ENCODE results near the gene THRB.
"Not testable (repeated sequence)": the region's sequence is repeated elsewhere in the genome, so short reads cannot be mapped to it uniquely, and the experiment has no call there.

THRB gene

DNA sequence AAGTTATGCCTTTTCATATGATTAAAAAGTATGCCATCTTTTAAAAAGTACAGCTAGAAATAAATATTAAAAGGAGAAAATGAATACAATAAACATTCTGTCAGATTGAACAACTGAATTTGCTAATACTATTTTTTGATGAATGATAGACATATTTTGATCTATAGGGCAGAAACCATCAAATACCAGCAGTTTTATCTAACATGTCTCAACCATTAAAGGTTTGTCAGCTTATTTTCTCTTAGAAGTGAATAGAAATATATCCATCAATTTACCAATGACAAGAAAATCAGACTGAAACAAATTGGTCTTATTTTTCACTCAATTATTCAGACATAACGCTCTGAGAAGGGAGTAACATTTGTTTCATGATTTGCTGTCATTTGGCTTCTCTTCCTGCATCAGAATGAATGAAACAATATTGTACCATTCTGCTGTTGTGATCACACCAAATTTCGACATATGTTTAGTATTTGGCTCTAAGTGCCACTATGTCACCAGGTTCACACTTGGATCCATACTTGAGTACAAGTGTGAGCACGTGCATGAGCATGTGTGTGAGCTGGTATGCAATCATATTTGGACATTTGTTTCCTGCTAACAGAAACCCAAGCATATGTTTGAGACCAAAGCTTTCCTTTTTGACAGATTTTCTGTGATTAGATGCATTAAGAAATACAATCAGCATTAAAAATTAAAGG lies 86.5 kb downstream of the THRB start:
- no peak for DNase-seq (ENCODE audit: low read depth, low spot score)

- no peak for DNase-seq (ENCODE audit: low read depth, low spot score)
Measured at GRCh38 chr3:24406900-24407299, 87.8 kb downstream of the THRB start.

DNA sequence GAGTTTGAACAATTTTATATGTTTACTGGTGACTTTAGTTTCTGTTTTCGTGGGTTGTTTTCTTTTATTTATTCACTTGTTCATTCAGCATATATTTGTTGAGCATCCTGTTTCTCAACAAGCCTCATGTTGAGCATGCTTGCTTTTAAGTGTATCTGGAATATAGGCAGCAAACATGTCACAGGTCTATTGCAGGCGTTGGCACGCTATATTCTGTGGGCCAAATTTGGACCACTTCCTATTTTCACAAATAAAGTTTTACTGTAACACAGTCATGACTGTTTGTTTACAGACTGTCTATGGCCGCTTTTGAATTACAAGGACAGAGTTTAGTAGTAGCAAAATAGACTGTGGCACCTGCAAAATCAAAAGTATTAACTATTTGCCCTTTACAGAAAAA lies 89.6 kb downstream of the THRB start:
- DNase-seq (ENCODE audit: low read depth, low spot score), result no peak

DNA sequence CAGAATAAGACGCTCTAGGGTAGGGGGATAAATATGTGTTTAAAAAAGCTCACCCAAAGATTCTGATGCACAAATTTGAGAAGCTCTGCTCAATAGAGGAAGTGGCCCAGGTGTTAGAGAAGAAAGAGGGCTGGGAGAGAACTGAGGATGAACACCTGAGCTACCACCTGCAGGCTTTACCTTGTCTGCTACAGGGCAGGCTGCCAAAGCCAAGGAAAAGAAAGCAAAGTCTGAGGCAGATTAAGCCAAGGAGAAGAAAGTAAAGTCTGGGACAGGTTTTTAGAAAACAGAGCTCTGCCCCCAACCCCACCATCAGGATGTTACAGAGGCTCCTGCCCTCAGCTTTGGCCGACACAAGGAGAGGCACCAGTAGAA lies 92.9 kb downstream of the THRB start:
- no peak for DNase-seq (ENCODE audit: low read depth, low spot score)

GRCh38 chr3:24401090-24401810 lies 93.4 kb downstream of the THRB start:
- DNase-seq (ENCODE audit: low read depth, low spot score), result peak; percentile 4

- no peak for DNase-seq (ENCODE audit: low read depth, low spot score)
Measured at GRCh38 chr3:24400450-24400849, 94.2 kb downstream of the THRB start.

DNA sequence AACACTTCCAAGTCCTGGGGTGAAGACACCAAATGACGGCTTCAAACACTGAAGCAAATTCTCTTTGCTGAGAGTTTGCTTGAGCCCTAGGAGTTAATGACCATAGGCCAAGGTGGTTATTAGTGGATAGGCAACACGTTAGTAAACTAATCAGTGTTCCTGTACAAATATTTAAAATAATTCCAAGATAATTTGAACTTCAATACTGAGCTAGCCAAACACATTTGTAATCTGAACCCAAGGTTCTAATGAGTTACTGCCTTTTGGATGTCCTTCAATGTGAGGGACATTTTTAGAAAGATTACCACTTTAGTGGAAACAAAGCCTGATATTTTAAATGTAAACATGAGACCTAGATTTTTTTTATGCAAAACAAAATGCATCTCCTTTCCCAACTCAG lies 94.6 kb downstream of the THRB start:
- DNase-seq (ENCODE audit: low read depth, low spot score), result no peak

- DNase-seq (ENCODE audit: low read depth, low spot score), result no peak
Measured at GRCh38 chr3:24399614-24400013, 95.0 kb downstream of the THRB start.

DNA sequence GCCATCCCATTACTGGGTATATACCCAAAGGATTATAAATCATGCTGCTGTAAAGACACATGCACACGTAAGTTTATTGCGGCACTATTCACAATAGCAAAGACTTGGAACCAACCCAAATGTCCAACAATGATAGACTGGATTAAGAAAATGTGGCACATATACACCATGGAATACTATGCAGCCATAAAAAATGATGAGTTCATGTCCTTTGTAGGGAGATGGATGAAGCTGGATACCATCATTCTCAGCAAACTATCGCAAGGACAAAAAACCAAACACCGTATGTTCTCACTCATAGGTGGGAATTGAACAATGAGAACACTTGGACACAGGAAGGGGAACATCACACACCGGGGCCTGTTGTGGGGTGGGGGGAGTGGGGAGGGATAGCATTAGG lies 95.9 kb downstream of the THRB start:
- not testable (repeated sequence) for DNase-seq (ENCODE audit: low read depth, low spot score)

- no peak for DNase-seq (ENCODE audit: low read depth, low spot score)
Measured at GRCh38 chr3:24396338-24396737, 98.3 kb downstream of the THRB start.

DNA sequence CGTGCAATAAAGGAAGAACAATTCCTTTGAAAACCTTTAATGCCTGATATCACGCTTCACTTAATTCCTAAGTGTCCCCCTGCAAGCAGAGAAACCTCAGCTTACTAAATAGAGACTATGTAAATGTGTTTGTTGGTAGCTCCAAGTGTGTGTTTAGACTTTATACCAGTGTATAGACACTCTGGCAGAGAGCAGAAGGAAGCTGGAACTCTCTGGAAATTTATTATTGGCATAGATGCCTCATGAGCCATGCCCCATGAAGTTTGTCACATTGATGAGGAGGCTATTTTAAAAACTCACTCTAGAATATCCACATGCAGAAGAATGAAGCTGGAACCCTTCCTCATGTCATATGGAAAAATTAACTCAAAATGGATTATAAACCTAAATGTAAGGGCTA lies 99.9 kb downstream of the THRB start:
- DNase-seq (ENCODE audit: low read depth, low spot score), result no peak

- no peak for DNase-seq (ENCODE audit: low read depth, low spot score)
Measured at GRCh38 chr3:24393316-24393715, 101.3 kb downstream of the THRB start.

DNA sequence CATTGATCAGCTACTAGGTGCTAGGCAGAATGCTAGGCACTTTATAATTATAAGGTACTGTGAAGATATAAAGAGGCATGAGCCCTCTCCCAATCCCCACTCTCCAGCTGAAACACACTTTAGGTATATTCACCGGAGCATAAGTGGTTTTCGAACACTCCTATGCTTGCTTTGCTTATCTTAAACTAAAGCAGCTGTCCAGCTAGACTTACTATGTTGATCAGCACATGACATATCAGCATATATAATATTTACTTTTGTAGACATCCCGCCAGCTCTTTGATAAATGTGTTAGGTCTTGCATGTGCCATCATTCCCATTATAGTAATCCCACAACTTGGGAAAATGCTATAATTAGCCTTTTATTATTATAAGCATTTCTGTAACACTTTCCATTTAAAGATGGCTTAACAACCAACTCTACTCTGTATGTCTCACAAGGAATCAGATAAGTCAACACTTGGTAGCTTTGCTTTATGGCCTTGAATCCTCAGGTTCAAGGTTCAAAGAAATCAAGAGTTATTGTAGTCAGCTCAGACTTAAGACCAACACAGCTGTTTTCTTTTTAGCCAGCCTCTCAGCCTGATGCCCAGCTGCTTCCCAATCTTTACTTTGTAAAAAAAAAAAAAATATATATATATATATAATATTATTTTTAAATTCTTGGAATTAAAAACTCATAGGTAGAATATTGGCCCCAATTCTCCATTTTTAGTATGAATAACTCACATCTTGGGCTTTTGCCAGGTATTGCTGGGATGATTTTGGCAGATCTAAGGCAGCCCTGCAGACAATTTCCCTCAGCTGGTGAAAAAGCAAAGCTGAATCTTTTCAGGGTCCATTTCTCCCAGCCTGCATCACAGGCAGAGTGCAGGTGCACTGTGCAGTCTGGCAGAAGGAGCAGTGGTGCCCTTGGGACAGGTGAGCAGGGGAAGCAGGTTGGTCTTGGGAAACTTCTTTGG lies 104.2 kb downstream of the THRB start:
- DNase-seq (ENCODE audit: low read depth, low spot score), result no peak

GRCh38 chr3:24389108-24390090 lies 105.3 kb downstream of the THRB start:
- peak; percentile 35 for DNase-seq (ENCODE audit: low read depth, low spot score)

GRCh38 chr3:24388611-24389010 lies 106.0 kb downstream of the THRB start:
- DNase-seq (ENCODE audit: low read depth, low spot score), result no peak

DNA sequence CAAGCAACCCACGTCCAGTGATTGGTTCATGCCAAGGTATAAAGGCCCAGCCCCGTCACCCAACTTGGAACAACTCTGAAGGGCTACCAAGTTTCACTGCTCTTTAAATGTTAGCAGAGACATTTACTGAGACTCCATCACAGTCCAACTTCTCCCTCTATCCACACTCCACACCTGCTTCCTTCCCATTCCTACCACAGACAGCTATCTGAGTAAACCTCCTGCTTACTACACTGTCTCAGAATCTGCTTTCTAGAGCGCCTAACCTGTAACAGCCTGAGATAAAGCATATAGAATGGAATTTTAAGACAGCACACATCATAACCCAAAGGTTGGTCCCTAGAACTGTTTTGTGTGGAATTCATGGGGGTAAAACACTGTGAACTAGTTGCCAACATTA lies 106.5 kb downstream of the THRB start:
- DNase-seq (ENCODE audit: low read depth, low spot score), result no peak

GRCh38 chr3:24387493-24387892 lies 107.2 kb downstream of the THRB start:
- DNase-seq (ENCODE audit: low read depth, low spot score), result peak; percentile 26

GRCh38 chr3:24387000-24387399 lies 107.7 kb downstream of the THRB start:
- no peak for DNase-seq (ENCODE audit: low read depth, low spot score)

- no peak for DNase-seq (ENCODE audit: low read depth, low spot score)
Measured at GRCh38 chr3:24386458-24386857, 108.2 kb downstream of the THRB start.

DNA sequence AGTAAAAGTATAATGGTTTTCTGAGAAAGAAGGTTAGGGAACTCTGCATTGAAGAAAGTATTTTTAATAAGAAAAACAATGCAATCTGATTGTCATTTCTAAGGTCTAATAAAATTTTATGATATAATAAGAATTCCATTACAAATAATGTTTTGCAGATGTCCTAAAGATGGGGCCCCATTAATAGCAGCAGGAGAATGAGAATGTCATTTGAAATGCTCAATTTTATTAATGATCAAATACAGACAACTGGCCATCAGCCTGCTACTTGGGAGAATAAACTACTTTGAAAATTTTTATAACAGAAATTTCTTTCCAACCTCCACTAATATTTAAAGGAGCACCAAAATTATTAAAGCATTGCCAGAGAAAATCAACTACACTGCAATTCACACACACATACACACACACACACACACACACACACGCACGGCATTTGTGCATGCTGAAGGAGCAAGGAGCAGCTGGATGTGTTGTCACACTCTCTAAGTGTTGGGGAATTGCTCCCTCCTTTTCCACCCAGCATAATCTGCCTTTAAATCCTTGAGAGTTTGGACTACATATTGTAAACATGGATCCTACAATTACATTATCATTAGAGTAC lies 109.5 kb downstream of the THRB start:
- DNase-seq (ENCODE audit: low read depth, low spot score), result no peak

DNA sequence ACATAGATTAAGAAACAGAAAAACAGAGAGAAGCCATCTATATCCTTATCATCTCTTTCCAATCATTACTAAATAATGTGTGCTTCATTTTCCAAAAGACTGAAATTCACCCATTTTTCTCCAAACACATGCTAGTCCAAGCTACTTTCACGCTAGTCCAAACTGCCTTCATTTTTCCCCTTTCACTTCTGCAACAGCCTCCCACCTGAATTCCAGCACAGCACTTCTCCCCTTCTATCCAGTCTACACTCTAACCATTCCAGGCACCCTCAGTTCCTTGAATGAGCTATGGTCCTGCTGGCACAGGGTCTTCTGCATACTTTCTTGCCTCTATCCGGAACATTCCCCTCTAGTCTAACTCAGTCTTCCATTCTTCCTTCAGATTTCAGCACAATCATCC lies 112.0 kb downstream of the THRB start:
- DNase-seq (ENCODE audit: low read depth, low spot score), result no peak

Measured in astrocyte of the hippocampus (primary cell).